GM23338 (cell line): Measurements from ENCODE around the gene FAM171A1. TPM values are rescaled to one million over a fixed set of nuclear protein-coding genes. Genes with fewer than 3 reads are reported as not detected.

Experiments used
- ATAC-seq: fragments of 200-7000 bp; cut with Tn5 transposase; 3 replicates; pipeline ENCODE4 v1.9.1; 2020
- DNase-seq: peaks from one replicate; pipeline ENCODE4 v3.0.0-alpha.2; 2015; ENCODE audit warnings: low spot score
- H2AFZ ChIP-seq: fragments of 200-600 bp; sonication (generic); 2 replicates; pipeline ENCODE4 v1.8.0; 2016; ENCODE audit warnings: antibody characterized with exemption, mild to moderate bottlenecking, moderate library complexity
- H3F3A ChIP-seq: fragments of 200-600 bp; sonication (generic); replicated peaks from 2 replicates; pipeline ENCODE4 v1.8.0; 2017; ENCODE audit warnings: antibody characterized with exemption, mixed run types, low read depth
- H3K27ac ChIP-seq: fragments of 200-600 bp; sonication (generic); 2 replicates; pipeline ENCODE4 v1.6.1; 2016; ENCODE audit warnings: low read depth
- H3K27me3 ChIP-seq: fragments of 200-600 bp; sonication (generic); 2 replicates; pipeline ENCODE4 v1.8.0; 2016; ENCODE audit warnings: mild to moderate bottlenecking, mixed run types, moderate library complexity; ENCODE audit not compliant: insufficient read depth
- H3K36me3 ChIP-seq: fragments of 200-600 bp; sonication (generic); 2 replicates; pipeline ENCODE4 v1.8.0; 2016; ENCODE audit warnings: mild to moderate bottlenecking; ENCODE audit not compliant: insufficient read depth
- H3K4me1 ChIP-seq: fragments of 200-600 bp; sonication (generic); 2 replicates; pipeline ENCODE4 v1.8.0; 2016; ENCODE audit warnings: mild to moderate bottlenecking, moderate library complexity; ENCODE audit not compliant: insufficient read depth
- H3K4me2 ChIP-seq: fragments of 200-600 bp; sonication (generic); 2 replicates; pipeline ENCODE4 v1.7.1; 2017; ENCODE audit warnings: mixed run types
- H3K4me3 ChIP-seq: fragments of 200-600 bp; sonication (generic); 2 replicates; pipeline ENCODE4 v1.6.1; 2016; ENCODE audit warnings: mixed run types
- H3K79me2 ChIP-seq: fragments of 200-600 bp; sonication (generic); replicated peaks from 2 replicates; pipeline ENCODE4 v1.8.0; 2017; ENCODE audit warnings: mild to moderate bottlenecking; ENCODE audit not compliant: insufficient read depth
- H3K9me2 ChIP-seq: fragments of 200-600 bp; sonication (generic); 2 replicates; pipeline ENCODE4 v1.8.0; 2017; ENCODE audit not compliant: insufficient read depth
- H4K20me1 ChIP-seq: fragments of 200-600 bp; sonication (generic); replicated peaks from 2 replicates; pipeline ENCODE4 v1.8.0; 2017; ENCODE audit warnings: mild to moderate bottlenecking; ENCODE audit not compliant: insufficient read depth
- H3K27ac Mint-ChIP-seq: 2 replicates; pipeline ENCODE4 v1.8.0; 2020; ENCODE audit warnings: inconsistent platforms, mild to moderate bottlenecking, moderate library complexity, mixed read lengths
- H3K27me3 Mint-ChIP-seq: 3 replicates; pipeline ENCODE4 v1.8.0; 2022; ENCODE audit warnings: low read depth, mild to moderate bottlenecking, moderate library complexity, mixed read lengths, inconsistent platforms; ENCODE audit not compliant: insufficient read depth, poor library complexity
- H3K36me3 Mint-ChIP-seq: 3 replicates; pipeline ENCODE4 v1.8.0; 2021; ENCODE audit warnings: low read depth, mild to moderate bottlenecking, inconsistent platforms, moderate library complexity, mixed read lengths
- H3K4me1 Mint-ChIP-seq: 3 replicates; pipeline ENCODE4 v1.8.0; 2020; ENCODE audit warnings: mild to moderate bottlenecking, inconsistent platforms, mixed read lengths
- H3K4me3 Mint-ChIP-seq: 3 replicates; pipeline ENCODE4 v1.8.0; 2021; ENCODE audit warnings: moderate library complexity, mild to moderate bottlenecking, inconsistent platforms, mixed read lengths
- H3K9me3 Mint-ChIP-seq: 3 replicates; pipeline ENCODE4 v1.8.0; 2020; ENCODE audit warnings: moderate library complexity, mild to moderate bottlenecking, inconsistent platforms, mixed read lengths
- CREB1 ChIP-seq: fragments of 250-450 bp; sonication (Bioruptor Pico); IDR thresholded peaks from 2 replicates; pipeline ENCODE4 v1.5.0; 2020; ENCODE audit warnings: low read depth, mild to moderate bottlenecking, moderate library complexity
- CTCF ChIP-seq, 2 experiments: fragments of 200-600 bp in 1 of 2; sonication (generic) in 1 of 2; conservative IDR thresholded peaks; 2 replicates each; pipeline versions ENCODE4 v1.5.1 to v1.6.1; 2016 to 2017; ENCODE audit warnings: antibody characterized with exemption in 2 of 2, low read depth in 2 of 2, mild to moderate bottlenecking in 2 of 2, moderate library complexity in 1 of 2
- ETS1 ChIP-seq: IDR thresholded peaks from 2 replicates; pipeline ENCODE4 v1.6.1; 2016; ENCODE audit warnings: antibody characterized with exemption
- EZH2phosphoT487 ChIP-seq: fragments of 200-600 bp; sonication (generic); IDR thresholded peaks from one replicate; pipeline ENCODE4 v1.8.1; 2018; ENCODE audit warnings: antibody characterized with exemption; ENCODE audit not compliant: unreplicated experiment
- JUNB ChIP-seq: IDR thresholded peaks from one replicate; pipeline ENCODE4 v1.6.1; 2016; ENCODE audit warnings: antibody characterized with exemption; ENCODE audit not compliant: unreplicated experiment
- NANOG ChIP-seq: IDR thresholded peaks from 2 replicates; pipeline ENCODE4 v1.6.1; 2016; ENCODE audit warnings: antibody characterized with exemption, borderline replicate concordance
- REST ChIP-seq: IDR thresholded peaks from one replicate; pipeline ENCODE4 v1.6.1; 2018; ENCODE audit warnings: antibody characterized with exemption; ENCODE audit not compliant: unreplicated experiment
- ZNF114 ChIP-seq: fragments of 250-450 bp; sonication (Bioruptor Pico); IDR thresholded peaks from 2 replicates; pipeline ENCODE4 v1.5.0; 2020; ENCODE audit warnings: mild to moderate bottlenecking, moderate library complexity
- ZNF462 ChIP-seq: fragments of 250-450 bp; sonication (Bioruptor Pico); IDR thresholded peaks from 2 replicates; pipeline ENCODE4 v1.5.0; 2020; ENCODE audit warnings: mild to moderate bottlenecking, moderate library complexity
- polyA plus RNA-seq: library from polyadenylated mRNA; unstranded; fragments of >200 nt; fragmentation: Nextera tagmentation; extraction: Ambion mirVana; gene quantifications from 2 replicates; pipeline ENCODE4 v1.2.1, GENCODE V29; 2016
- total RNA-seq: library from RNA; depleted of rRNA; stranded (reverse); fragments of >200 nt; shearing (Covaris generic); gene quantifications from 2 replicates; pipeline ENCODE4 v1.2.3, GENCODE V29; 2014

The FAM171A1 gene
- total and polyA plus RNA-seq, 2 experiments from 2014 or later = 11.3 to 32.2 TPM

GRCh38 chr10:15280974-15281373, 90.1 kb downstream of the FAM171A1 start (continued):
- TF ChIP-seq REST (no peak), JUNB (no peak), ZNF114 (CRISPR knock-in tag) (no peak)

GRCh38 chr10:15280462-15280861, 90.6 kb downstream of the FAM171A1 start:
- no peaks in the 10 kb centered on the region for H3K36me3 ChIP-seq
- no peaks in the 10 kb centered on the region for H3K9me2 ChIP-seq
- no peaks in the 10 kb centered on the region for H3K4me1 ChIP-seq
- H3K4me3 ChIP-seq = no peak overlapping the region
- H3F3A ChIP-seq = no peaks in the 10 kb centered on the region
- no peak for ATAC-seq
- H3K36me3 Mint-ChIP-seq = peaks cover 34% of the 10 kb centered on the region
- DNase-seq = no peak
- no peaks in the 10 kb centered on the region for H3K4me1 Mint-ChIP-seq
- no peaks in the 10 kb centered on the region for H3K27me3 ChIP-seq
- no peak overlapping the region for H3K4me2 ChIP-seq
- no peak overlapping the region for H2AFZ ChIP-seq
- no peaks in the 10 kb centered on the region; the same call in 2 of the 3 replicates for H3K9me3 Mint-ChIP-seq
- no peaks in the 10 kb centered on the region; the same call in 1 of the 2 replicates for H4K20me1 ChIP-seq
- peaks cover 2% of the 10 kb centered on the region for H3K27me3 Mint-ChIP-seq
- no peak overlapping the region for H3K4me3 Mint-ChIP-seq
- no peak overlapping the region for H3K27ac ChIP-seq
- no peaks in the 10 kb centered on the region for H3K79me2 ChIP-seq
- no peak overlapping the region for H3K27ac Mint-ChIP-seq
- TF ChIP-seq REST = no peak
- TF ChIP-seq CTCF (conservative IDR thresholded peaks at IDR 0.05; ENCODE audit: low read depth in 2 of 2) = no peak
- TF ChIP-seq ETS1 = no peak
- TF ChIP-seq NANOG = no peak
- no peak for TF ChIP-seq CREB1
- no peak for TF ChIP-seq EZH2phosphoT487
- no peak for TF ChIP-seq ZNF462 (CRISPR knock-in tag)
